ENCODE measurements around the gene RIT1. TPM values are rescaled to one million over a fixed set of nuclear protein-coding genes. Genes with fewer than 3 reads are reported as not detected.

RIT1 gene
- total and polyA plus RNA-seq, 2 of the 8 experiments (the other 6 are each of a cell fraction or from before 2014, with no cell fraction given): 25.3 to 26.8 TPM

DNA sequence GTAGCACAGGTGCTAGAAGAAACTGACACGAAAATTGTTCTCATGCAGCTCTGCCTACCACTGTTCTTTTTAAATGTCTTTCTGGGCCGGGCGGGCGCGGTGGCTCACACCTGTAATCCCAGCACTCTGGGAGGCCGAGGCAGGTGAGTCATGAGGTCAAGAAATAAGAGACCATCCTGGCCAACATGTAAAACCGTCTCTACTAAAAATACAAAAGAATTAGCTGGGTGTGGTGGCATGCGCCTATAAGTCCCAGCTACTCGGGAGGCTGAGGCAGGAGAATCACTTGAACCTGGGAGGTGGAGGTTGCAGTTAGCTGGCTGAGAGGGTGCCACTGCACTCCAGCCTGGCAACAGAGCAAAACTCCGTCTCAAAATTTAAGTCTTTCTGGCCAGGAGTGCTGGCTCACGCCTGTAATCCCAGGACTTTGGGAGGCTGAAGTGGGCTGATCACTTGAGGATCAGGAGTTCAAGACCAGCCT lies 947 bp upstream of the RIT1 start (continued):
- no peak for TF ChIP-seq ATF2 (IDR thresholded peaks at IDR 0.05; ENCODE audit: low read length)
- TF ChIP-seq RAD21 (IDR thresholded peaks at IDR 0.05 in 1 of 2, conservative IDR thresholded peaks at IDR 0.05 in 1 of 2; ENCODE audit: low read depth in 2 of 2, low read length in 2 of 2): no peak
- no peak for TF ChIP-seq CTBP2 (IDR thresholded peaks at IDR 0.05; ENCODE audit: borderline replicate concordance, insufficient read depth, insufficient read length, low read length)
- TF ChIP-seq E2F6 (IDR thresholded peaks at IDR 0.05): no peak
- no peak for TF ChIP-seq SIN3A (conservative IDR thresholded peaks at IDR 0.05 in 1 of 2, IDR thresholded peaks at IDR 0.05 in 1 of 2; ENCODE audit: low read depth in 1 of 2, low read length in 2 of 2)
- no peak for TF ChIP-seq CREB1 (IDR thresholded peaks at IDR 0.05)
